ENCODE results near the gene MCF2L.

The MCF2L gene

DNA sequence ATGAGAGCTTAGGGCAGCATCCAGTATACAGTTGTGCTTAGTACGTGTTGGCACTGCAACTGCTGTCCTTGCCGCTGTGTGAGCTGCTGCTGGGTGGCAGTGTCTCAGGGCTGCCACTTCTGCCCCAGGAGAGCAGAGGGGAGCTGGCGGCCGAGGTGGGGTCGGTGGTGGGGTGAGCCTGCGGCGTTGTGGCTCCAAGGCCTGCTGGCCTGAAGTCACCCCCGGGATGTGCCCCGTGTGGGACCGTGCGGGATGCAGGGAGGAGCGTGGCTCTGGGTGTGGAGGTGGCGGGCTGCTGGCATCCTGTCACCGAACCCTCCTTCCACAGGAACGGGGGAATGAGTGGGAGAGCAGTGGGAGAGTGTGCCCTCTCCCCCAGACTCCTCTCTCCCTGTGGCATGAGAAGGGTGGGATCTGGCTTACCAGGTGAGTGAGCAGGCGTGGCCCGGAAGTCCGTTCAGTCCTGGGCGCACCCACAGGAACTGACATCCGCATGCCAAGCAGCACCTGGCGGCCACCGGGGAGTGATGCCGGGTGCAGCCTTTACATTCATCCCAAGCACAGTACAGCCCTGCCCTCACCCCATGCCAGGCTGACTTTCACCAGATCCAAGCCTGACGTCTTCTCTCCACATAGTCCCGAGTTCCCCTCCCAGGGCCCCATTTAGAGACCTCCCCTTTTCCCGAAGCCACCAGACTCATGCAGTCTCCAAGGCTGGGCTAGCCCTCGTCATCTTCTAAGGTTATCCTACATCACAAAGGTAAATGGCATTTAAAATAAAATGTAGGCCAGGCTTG lies 26.6 kb downstream of the MCF2L start:
- DNase-seq (ENCODE audit: low read depth in 3 of 3, low spot score in 1 of 3) = no peak

GRCh38 chr13:112996671-112997091 lies 27.7 kb downstream of the MCF2L start:
- DNase-seq (ENCODE audit: low read depth in 3 of 3, low spot score in 1 of 3) = no peak

DNA sequence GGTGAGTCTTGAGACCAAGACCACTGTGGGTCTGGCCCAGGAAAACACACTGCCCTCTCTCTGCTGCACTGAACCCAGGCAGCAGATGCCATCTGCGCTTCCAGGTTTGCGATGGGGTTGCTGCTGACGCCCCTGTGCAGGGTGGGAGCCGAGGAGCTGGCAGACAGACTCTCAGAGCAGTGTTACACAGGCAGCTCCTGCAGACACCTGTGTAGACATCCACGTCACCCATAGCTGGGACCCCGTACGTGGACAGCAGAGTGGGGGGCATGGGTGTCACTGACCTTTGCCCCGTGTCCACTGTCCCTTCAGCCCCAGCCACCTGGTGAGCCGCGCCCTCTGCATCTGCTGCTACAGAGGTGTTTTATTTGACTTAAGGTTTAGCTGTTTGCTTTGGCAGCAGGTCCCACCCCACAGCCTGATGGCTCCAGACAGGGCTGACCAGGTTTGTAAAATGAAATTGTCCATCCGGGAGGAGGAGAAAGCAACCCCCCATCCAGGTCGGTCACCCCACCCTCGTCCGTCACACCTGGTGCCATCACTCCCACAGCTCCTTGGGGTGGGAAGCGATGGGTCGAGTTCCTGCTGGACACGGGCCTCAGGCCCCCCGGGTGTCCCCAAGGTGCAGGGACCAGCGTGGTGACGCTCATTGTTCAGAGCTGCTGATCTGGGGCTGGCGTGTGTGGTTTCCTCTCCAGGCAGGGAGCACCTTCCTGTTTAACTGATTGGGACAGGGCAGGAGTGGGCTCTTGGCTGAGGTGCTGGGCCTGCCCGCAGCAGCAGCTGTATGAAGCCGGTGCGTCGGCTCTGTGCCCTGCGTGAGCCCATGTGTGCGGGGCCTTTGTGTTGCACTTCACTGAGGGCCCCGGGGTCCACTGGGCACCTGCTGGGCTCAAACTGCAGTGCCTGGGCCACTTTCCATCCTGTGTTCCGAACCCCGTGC lies 28.4 kb downstream of the MCF2L start:
- no peak for DNase-seq (ENCODE audit: low read depth in 3 of 3, low spot score in 1 of 3)

DNA sequence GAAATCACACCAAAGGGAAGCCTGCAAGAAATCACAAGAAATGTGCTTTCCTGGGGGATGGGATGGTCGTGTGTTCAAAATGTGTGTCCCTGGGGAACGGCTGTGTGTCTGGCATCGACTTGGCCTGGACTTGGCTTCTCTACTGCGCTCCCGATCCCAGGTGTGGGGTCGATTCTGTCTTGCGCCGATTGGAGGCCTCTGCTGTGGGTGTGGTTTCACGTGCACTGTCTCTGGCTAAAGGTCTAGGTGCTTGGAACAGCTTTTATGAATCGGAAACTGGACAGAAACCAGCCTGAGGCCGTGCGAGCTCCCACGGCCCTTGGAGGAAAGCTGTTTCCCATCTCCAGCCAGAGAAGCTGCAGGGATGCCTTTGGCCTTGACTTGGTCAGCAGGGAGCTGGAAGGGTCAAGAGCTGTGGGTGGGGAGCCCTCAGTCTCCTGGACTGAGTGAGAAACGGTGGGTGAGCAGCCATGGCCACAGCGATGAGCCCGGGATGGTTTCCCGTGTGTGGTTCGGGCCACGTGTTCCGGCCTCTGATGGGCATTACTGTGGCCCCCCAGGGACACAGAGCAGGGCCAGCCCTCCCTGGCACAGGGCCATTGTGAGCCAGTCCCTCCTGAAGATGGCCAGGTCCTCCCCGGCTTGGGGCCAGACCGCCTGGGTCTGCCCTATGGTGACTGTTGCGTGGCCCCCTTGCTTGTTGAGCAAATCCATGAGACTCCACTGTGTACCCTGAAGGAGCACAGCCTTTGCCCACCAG lies 29.7 kb downstream of the MCF2L start:
- DNase-seq (ENCODE audit: low read depth in 3 of 3, low spot score in 1 of 3) = no peak

GRCh38 chr13:112999414-113000177 lies 30.6 kb downstream of the MCF2L start:
- no peak for DNase-seq (ENCODE audit: low read depth in 3 of 3, low spot score in 1 of 3)

DNA sequence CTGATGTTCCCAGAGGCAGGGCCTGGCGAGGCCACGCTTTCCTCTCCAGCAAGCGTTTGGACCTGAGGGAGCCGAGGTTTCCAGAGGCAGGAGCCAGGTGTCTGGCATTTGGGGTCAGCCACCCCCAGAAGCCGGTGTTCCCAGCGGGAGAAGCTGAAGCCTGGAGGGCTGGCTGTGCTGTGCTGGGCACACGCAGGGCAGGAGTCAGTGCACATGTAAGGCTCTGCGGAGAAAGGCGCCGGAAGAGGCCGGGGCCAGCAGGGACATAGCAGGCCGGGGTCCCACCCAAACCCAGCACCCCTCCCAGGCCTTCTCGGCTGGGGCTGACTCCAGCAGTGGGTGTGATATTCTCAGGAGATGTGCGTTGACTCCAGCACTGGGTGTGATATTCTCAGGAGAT lies 31.6 kb downstream of the MCF2L start:
- no peak for DNase-seq (ENCODE audit: low read depth in 3 of 3, low spot score in 1 of 3)

GRCh38 chr13:113001241-113002140 lies 32.5 kb downstream of the MCF2L start:
- DNase-seq (ENCODE audit: low read depth in 3 of 3, low spot score in 1 of 3) = no peak

DNA sequence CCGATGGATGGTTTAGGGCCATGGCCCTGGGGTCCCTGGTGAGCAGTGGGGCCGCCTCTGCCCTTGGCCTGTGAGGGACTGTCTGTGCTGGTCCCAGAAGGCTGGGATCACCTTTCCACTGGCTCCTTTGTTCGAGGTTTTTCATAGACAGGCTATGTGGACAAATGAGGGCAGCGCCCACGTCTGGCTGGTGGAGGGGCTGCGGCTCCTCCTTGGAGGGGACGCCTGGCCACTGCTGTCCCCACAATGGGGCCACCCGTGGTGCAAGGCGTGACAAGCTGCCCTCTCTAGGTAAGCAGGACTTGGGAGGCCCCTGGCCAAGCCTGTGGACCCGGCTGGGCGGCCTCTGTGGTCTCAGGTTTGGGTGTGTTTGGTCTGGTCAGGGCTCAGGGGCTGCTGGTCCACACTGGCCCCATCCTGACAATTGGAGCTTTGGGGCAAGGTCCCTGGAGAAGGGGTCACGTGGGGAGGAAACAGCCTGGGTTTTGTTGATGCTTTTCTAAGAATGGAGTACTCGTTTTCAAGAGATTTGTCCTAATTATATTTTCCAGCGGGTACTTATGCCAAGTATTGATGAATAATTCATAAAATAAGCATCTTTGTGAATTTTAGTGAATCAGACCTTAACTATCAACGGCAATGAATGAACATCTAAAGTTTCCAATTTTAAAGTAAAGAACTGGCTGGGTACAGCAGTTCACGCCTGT lies 33.3 kb downstream of the MCF2L start:
- no peak for DNase-seq (ENCODE audit: low read depth in 3 of 3, low spot score in 1 of 3)

- DNase-seq (ENCODE audit: low read depth in 3 of 3, low spot score in 1 of 3) = no peak
Measured at GRCh38 chr13:113002913-113003290, 33.9 kb downstream of the MCF2L start.

DNA sequence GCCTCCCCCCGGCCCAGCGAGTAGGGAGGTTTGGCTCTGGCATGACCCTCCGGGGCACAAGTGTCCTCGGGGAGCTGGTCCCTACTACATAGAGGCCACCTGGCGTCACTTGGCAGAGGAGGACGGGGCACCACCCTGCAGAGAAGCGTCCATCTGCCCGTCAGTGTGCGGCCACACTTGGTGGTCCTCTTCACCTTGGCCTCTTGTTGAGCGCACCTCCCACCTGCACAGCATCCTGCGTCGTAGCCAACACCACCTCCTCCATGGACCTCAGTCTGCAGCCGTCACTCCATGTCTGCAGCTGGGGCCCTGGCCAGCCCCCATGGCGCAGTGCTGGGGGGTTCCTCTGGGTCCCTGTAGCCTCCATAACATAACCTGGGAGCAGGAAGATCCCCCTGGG lies 35.1 kb downstream of the MCF2L start:
- DNase-seq (ENCODE audit: low read depth in 3 of 3, low spot score in 1 of 3) = no peak

GRCh38 chr13:113005076-113005865 lies 36.3 kb downstream of the MCF2L start:
- DNase-seq (ENCODE audit: low read depth in 3 of 3, low spot score in 1 of 3) = no peak

DNA sequence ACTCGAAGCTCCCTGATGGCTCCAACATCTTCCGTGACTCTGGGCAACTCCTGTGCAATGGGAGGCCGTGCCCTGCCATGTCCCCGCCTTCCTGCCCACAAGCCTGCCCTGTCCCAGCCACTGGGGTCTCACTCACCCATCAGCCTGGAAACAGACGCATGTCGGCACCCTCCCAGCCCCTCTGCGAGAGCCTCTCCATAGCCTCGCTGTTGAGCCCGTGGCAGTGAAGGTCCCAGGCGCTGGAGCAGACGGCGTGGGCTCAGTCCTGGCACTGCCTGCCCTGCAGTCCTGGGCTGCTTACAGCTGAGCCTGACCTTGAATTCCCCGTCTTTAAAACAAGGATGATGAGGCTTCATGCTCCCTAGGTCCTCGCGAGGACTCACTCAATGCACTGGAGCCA lies 37.0 kb downstream of the MCF2L start:
- DNase-seq (ENCODE audit: low read depth in 3 of 3, low spot score in 1 of 3) = no peak

DNA sequence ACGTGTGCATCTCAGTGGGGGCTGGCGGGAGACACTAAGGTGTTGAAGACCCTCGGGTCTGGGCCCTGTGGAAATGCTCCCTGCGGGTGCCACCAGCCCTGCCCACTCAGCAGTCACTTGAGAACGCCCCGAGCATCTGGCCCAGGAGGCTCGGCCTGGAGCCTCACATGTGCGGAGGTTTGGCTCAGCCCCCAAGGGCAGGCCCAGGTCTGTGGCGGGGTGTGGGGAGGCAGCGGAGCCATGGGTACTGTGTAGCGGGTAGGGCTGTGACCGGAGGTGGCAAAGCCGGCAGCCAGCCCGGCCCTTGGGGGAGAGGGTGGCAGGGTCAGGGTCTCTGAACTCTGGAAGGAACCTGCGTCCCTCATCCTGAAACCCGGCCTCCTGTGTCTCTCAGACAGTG lies 37.6 kb downstream of the MCF2L start:
- DNase-seq (ENCODE audit: low read depth in 3 of 3, low spot score in 1 of 3) = no peak

- DNase-seq (ENCODE audit: low read depth in 3 of 3, low spot score in 1 of 3) = no peak
Measured at GRCh38 chr13:113008851-113009250, 39.8 kb downstream of the MCF2L start.

GRCh38 chr13:113009743-113010509 lies 40.9 kb downstream of the MCF2L start:
- DNase-seq (ENCODE audit: low read depth in 3 of 3, low spot score in 1 of 3) = no peak

- no peak for DNase-seq (ENCODE audit: low read depth in 3 of 3, low spot score in 1 of 3)
Measured at GRCh38 chr13:113010510-113010865, 41.5 kb downstream of the MCF2L start.

- no peak for DNase-seq (ENCODE audit: low read depth in 3 of 3, low spot score in 1 of 3)
Measured at GRCh38 chr13:113013303-113013702, 44.3 kb downstream of the MCF2L start.

Data from stimulated activated CD4-positive, alpha-beta T cell treated with anti-CD3 and anti-CD28 coated beads, TNF-alpha, amount 100 ng/mL, for 1 hour (primary cell).